ENCODE data around the gene SH3BGRL3.
A peak's percentile ranks its signal among the peaks of the same experiment; 100 is the strongest.
"Not testable (repeated sequence)": the region's sequence is repeated elsewhere in the genome, so short reads cannot be mapped to it uniquely, and the experiment has no call there.

SH3BGRL3 gene

DNA sequence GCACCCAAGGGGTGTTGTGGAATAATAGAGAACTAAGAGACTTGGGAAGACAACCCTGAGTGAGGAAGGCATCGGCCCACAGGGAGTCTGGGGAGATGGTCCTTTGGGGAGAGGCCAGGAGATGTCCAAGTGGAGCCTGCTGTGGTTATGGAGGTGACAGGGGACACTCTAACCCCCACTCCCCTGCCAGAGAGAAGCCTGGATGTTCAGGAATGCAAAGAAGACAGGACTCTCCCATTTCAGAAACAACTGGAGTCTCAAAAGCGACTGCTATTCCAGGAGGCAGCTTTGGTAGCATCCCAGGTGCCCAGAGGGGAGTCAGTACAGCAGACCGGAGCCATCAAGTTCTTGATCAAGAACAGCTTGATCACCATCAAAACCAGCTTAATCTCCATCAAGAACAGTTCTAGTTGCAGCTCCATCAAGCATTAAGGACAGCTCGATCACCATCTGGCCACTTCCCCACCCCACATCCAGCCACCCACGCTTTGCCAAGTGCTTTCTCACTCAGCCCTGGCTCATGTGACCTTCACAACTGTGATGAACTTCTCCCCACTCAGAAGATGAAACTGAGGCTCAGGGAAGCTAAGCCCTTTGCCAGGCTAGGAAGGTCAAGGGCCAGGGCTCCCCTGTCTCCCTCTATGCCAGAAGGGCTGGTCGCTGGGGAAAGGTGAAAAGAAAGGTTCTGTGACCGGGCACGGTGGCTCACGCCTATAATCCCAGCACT, 38.6 kb downstream of the SH3BGRL3 start:
- no peak for FAIRE-seq

DNA sequence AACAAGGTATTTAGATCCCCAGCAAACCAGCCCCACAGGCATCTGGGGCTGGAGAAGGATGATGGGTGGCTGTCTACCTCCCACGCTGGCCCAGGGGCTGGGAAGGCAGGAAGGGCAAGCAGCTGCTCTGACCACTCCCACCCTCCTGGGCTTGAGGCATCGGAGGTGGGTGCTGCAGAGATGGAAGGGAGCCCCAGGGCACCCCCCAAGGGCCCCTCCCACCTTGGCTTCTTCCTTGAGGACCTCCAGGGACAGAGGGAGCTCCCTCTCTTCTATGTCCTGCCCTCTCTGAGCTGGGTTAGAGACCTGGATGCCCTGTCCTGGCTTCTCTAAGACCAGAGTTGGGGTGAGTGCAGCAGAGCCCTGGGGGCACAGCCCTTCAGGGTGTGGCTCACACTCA, 41.0 kb downstream of the SH3BGRL3 start:
- FAIRE-seq = no peak

DNA sequence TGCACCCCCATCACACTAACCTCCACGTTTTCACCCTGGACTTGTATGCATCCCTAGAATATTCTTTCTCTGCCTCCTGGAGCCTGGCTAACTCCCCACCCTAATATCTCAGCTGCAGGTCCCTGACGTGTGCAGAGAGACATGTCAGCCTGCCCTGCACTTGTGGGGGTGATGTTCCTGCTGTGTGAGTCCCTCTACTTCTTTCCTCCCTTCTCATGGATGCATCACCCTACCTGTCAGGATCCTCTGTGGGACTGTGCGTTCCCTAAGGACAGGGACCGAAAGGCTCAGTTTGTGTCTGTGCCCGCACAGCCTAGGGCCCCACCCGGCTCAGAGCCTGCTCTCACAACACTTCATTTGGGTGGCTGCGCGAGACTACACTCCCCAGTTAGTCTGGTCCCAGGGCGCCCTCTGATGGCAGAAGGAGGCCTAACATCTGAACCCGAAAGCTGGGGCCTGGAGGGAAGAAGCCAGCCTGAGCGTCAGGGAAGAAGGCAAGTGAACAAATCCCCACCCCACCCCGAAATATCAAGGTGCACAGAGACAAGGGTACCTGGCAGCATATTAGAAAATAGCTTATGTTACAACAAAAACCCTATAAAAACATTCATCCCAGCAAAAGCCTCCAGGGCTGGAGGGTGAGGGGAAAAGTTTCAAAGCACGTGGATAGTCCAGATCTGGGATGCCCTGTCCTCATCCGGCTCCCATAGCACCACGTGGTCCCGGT, 41.6 kb downstream of the SH3BGRL3 start:
- peak; percentile 86 for FAIRE-seq

DNA sequence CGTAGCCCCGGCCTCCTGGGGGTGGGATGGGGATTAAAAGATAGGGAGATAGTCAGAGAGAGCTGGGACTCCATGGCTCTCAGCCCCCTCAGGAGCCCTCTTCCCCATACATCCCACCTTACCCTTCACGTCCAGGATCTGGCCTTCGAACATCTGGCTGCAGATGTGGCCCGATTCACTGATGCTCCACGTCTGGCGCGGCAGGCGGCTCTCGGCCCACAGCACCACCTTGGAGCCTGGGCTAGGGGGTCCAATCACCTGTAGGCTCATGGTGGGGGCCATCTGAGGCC, 42.1 kb downstream of the SH3BGRL3 start:
- FAIRE-seq = no peak

DNA sequence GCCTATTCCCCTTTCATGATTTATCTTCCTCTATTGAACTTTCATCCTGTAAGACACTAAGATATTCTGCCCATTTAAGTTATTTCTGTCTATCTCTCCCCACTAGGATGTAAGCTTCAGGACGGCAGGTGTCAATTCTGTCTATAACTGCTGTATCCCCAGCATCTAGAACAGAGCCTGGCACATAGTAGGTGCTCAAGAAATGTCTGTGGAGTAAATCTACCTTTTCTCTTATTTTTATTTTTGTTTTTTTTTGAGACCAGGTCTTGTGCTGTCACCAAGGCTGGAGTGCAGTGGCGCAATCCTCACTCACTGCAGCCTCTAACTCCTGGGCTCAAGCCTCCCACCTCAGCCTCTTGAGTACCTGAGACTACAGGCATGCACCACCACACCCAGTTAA, 43.5 kb downstream of the SH3BGRL3 start:
- no peak for FAIRE-seq

DNA sequence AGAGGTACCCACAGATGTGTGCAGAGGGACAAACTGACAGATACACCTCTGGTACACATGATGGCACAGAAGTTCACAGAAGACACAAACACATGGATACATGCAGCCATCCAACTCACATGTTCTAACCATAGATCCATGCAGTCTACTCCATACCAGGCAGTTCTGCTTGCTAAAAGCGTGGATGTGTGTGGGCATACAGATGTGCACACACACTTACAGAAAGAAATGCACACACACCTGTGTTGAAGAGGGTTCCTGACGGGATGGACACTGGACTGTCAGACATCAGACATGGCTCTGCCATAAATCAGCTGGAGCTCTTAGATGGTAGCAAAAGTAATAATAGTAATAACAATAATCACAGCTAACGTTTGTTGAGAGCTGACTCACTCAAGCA, 44.7 kb downstream of the SH3BGRL3 start:
- FAIRE-seq = no peak

DNA sequence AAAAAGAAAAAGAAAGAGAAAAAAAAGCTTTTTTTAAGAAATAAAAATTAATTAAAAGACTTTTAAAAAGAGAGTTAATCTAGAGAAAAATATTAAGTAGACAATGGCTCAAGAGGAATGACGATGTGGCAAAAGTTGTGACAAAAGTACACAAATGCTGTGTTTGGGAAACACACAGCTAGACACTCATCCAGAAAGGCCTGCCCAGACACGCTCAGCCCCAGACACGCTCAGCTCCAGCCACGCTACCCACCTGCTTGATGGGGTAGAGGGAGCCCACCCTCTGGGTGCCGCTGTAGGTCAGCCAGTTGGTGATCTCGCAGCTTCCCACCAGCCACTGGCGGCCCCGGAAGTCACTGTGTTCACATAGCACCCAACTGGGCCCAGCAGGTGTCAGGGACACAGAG, 48.1 kb downstream of the SH3BGRL3 start:
- no peak for FAIRE-seq

DNA sequence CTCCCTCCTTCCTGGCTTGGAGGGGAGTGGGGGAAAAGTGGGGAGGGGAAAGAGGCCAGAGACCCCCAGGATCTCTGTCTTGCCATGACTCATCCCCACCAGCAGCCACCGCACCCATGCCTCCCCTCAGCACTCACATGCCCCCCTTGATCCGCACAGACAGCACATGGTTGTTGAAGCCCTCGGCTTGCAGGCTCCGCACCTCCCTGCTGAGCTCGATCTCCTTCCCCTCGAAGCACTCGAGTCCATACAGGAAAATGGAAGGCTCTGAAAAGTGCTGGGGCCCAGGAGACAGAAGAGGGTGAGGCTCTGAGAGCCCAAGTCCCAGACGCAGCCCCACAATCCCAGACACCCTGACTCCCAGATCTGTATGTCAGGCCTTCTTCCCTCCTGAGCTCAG, 48.7 kb downstream of the SH3BGRL3 start:
- no peak for FAIRE-seq

DNA sequence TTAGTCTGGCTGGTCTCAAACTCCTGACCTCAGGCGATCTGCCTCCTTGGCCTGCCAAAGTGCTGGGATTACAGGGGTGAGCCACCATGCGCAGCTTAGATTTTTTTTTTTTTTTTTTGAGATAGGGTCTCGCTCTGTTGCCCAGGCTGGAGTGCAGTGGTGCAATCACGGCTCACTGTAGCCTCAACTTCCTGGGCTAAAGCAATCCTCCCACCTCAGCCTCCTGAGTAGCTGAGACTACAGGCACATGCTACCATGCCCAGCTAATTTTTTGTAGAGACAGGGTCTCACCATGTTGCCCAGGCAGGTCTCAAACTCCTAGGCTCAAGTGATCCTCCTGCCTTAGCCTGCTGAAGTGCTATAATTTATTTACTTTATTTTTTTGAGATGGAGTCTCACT, 49.5 kb downstream of the SH3BGRL3 start:
- FAIRE-seq = not testable (repeated sequence)

DNA sequence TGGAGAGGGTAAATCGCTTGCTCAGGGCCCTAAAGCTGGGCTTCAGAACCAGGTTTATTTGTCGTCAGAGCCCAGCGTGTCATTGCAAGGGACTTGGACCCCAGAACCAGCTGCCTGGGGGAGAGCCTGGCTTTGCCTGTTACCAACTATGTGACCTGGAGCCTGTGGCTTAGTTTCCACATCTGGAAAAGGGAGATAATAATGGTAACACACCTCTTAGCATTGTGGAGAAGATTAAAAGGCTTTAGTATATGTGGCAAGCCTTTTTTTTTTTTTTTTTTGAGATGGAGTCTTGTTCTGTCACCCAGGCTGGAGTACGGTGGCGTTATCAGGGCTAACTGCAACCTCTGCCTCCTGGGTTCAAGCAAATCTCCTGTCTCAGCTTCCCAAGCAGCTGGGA, 50.4 kb downstream of the SH3BGRL3 start:
- no peak for FAIRE-seq
